Nephron (organoid): ENCODE data around the gene CNDP2.
A peak's percentile ranks its signal among the peaks of the same experiment; 100 is the strongest.
"Not testable (repeated sequence)": the region's sequence is repeated elsewhere in the genome, so short reads cannot be mapped to it uniquely, and the experiment has no call there.

Experiments used
- H3K27ac Mint-ChIP-seq, 3 experiments: 2 replicates each; pipeline ENCODE4 v1.8.0; 2020; ENCODE audit warnings: mixed read lengths in 3 of 3, mild to moderate bottlenecking in 2 of 3, moderate library complexity in 1 of 3
- H3K27me3 Mint-ChIP-seq: 2 replicates; pipeline ENCODE4 v1.8.0; 2021; ENCODE audit warnings: low read depth, mild to moderate bottlenecking, moderate library complexity, mixed read lengths
- H3K36me3 Mint-ChIP-seq: 2 replicates; pipeline ENCODE4 v1.8.0; 2020; ENCODE audit warnings: low read depth, mixed read lengths
- H3K4me1 Mint-ChIP-seq: 2 replicates; pipeline ENCODE4 v1.8.0; 2020; ENCODE audit warnings: mixed read lengths
- H3K4me3 Mint-ChIP-seq, 3 experiments: 2 replicates each; pipeline ENCODE4 v1.8.0; 2020; ENCODE audit warnings: mild to moderate bottlenecking in 3 of 3, mixed read lengths in 3 of 3, moderate library complexity in 2 of 3
- H3K9me3 Mint-ChIP-seq: 2 replicates; pipeline ENCODE4 v1.8.0; 2020; ENCODE audit warnings: mixed read lengths
- TF ChIP-seq, protein P1 (sequence below), 3 experiments: fragments of 200-600 bp; sonication (generic); IDR thresholded peaks; one replicate each; pipeline ENCODE4 v1.5.0; 2021; ENCODE audit warnings: antibody characterized with exemption in 3 of 3; ENCODE audit not compliant: unreplicated experiment in 3 of 3

CNDP2 gene

DNA sequence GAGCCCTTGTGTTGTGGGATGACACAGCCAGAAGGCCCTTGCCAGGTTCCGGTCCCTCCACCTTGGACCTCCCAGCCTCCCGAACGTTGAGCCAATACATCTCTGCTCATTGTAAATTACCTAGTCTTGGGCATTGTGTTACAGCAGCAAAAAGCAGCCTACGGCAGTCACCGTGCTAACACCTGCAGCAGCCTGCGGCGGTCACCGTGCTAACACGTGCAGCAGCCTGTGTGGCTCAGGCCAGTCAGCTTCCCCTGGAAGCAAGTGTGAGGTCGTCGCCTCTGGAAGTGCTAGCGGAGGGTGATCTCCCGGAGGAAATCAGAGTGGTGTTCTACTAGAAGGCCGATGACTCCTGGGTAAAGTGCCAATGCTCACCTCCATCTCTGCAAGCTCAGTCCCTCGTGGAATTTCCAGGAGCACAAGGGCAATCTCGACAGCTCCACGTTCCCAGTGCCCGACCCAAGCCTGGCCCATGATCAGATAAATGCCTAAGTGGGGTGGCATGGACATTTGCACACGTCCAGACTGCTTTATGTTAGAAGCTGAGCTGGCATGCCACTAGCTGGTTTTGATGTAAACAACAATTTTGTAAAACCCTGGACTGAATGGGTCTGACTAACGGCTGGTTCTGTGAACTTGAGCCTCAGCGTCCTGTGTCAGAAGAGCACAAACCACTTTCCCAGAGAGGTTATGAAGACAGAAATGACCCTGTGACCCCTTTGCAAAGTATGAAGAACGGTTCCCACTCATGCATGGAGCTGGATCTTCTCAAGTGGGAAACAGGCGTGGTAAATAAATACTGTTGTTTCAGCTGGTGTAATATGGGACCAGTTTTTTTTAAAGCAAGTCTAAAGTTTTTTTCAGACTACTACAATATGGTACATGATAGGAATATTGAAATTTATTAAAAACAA, 26.7 kb downstream of the CNDP2 start:
- Mint-ChIP-seq H3K4me3 (no peak overlapping the region), H3K27ac (peak overlapping the region; percentile 26 to 89 (median 53)), H3K36me3 (peaks cover 50% of the 10 kb centered on the region), H3K4me1 (peaks cover 16% of the 10 kb centered on the region), H3K9me3 (no peaks in the 10 kb centered on the region), H3K27me3 (no peaks in the 10 kb centered on the region)
- TF ChIP-seq, protein P1, sequence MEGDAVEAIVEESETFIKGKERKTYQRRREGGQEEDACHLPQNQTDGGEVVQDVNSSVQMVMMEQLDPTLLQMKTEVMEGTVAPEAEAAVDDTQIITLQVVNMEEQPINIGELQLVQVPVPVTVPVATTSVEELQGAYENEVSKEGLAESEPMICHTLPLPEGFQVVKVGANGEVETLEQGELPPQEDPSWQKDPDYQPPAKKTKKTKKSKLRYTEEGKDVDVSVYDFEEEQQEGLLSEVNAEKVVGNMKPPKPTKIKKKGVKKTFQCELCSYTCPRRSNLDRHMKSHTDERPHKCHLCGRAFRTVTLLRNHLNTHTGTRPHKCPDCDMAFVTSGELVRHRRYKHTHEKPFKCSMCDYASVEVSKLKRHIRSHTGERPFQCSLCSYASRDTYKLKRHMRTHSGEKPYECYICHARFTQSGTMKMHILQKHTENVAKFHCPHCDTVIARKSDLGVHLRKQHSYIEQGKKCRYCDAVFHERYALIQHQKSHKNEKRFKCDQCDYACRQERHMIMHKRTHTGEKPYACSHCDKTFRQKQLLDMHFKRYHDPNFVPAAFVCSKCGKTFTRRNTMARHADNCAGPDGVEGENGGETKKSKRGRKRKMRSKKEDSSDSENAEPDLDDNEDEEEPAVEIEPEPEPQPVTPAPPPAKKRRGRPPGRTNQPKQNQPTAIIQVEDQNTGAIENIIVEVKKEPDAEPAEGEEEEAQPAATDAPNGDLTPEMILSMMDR (IDR thresholded peaks at IDR 0.05; ENCODE audit: unreplicated experiment in 3 of 3): no peak

DNA sequence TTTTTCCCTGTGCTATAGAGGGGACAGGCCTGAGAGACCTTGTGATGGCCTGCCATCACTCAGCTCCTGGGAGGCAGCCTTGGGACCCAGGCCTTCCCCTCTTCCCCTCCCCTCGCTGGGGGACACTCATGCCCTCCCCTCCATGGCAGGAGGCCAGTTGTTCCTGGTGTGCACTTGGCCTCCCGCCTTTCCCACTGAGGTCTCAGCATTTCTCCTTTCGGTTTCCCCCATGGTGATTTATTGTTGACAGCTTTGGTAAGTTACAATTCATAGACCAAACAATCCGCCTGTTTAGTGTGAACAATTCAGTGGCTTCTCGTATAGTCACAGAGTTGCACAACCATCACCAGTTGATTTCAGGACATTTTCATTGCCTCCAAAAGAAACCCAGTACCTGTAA, 27.9 kb downstream of the CNDP2 start:
- peaks cover 40% of the 10 kb centered on the region for H3K36me3 Mint-ChIP-seq
- H3K27ac Mint-ChIP-seq: peak overlapping the region; percentile 31 to 89 (median 67)
- H3K27me3 Mint-ChIP-seq: no peaks in the 10 kb centered on the region
- TF ChIP-seq, protein P1 (IDR thresholded peaks at IDR 0.05; ENCODE audit: unreplicated experiment in 3 of 3): no peak
- peaks cover 16% of the 10 kb centered on the region for H3K4me1 Mint-ChIP-seq
- H3K9me3 Mint-ChIP-seq: no peaks in the 10 kb centered on the region
- peak overlapping the region in 1 of 3 experiments; percentile 10 for H3K4me3 Mint-ChIP-seq

DNA sequence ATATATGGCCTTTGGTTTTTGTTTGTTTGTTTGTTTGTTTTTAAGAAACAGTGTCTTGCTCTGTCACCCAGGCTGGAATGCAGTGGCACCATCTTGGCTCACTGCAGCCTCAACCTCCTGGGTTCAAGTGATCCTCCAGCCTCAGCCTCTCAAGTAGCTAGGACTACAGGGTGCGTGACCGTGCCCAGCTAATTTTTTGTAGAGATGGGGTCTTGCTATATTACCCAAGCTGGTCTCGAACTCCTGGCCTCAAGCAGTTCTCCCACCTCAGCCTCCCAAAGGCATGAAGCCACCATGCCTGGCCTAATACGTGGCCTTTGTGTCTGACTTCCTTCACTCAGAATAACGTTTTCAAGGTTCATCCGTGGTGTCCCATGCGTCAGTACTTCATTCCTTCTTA, 28.8 kb downstream of the CNDP2 start:
- H3K9me3 Mint-ChIP-seq, H3K4me3 Mint-ChIP-seq, H3K27me3 Mint-ChIP-seq: not testable (repeated sequence)
- peaks cover 16% of the 10 kb centered on the region for H3K4me1 Mint-ChIP-seq
- H3K27ac Mint-ChIP-seq: peak overlapping the region in 1 of 3 experiments; percentile 69
- H3K36me3 Mint-ChIP-seq: peaks cover 32% of the 10 kb centered on the region

DNA sequence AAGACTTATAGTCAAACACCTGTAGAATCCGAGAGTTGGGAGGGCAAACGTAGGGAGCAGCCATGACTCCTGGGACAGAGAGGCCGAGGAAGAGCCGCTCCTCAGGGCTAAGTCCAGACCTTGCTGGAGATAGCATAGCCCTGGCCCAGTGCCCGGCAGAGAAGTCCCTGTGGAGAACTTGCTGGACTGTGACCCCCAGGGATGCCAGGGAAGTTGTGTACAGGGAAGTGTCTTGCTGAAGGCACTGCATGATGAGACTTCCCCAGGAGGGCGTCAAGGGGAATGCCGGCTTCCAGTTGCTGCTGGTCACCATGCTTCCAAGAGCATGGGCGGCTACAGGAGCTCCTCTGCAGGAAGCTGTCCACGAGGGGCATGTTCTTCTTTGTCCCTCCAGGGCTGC, 29.6 kb downstream of the CNDP2 start:
- H3K36me3 Mint-ChIP-seq: peaks cover 24% of the 10 kb centered on the region
- H3K27ac Mint-ChIP-seq: no peak overlapping the region
- TF ChIP-seq, protein P1 (IDR thresholded peaks at IDR 0.05; ENCODE audit: unreplicated experiment in 3 of 3): no peak
- no peak overlapping the region for H3K4me3 Mint-ChIP-seq
- H3K27me3 Mint-ChIP-seq: no peaks in the 10 kb centered on the region
- peaks cover 16% of the 10 kb centered on the region for H3K4me1 Mint-ChIP-seq
- H3K9me3 Mint-ChIP-seq: no peaks in the 10 kb centered on the region

DNA sequence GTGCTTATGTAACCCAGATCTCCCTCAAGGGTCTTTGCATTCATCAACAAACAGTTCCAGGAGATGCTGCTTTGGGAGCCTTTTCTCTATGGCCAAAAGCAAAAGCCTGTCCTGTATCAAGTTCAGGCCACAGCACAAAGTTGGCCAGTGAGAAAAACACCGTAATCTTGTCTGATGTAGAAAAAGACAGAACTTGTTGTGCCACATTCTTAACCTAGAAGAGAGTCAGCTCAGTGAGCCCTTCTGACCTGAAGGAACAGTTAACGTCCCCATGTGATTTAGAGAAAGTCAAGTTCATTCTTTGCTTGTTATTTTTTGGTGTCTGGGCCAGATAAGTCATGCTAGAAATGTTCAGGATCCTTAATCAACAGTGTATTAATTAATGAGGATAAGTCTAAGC, 30.3 kb downstream of the CNDP2 start:
- TF ChIP-seq, protein P1 (IDR thresholded peaks at IDR 0.05; ENCODE audit: unreplicated experiment in 3 of 3): no peak
- peaks cover 16% of the 10 kb centered on the region for H3K36me3 Mint-ChIP-seq
- H3K9me3 Mint-ChIP-seq: no peaks in the 10 kb centered on the region
- no peak overlapping the region for H3K4me3 Mint-ChIP-seq
- H3K27me3 Mint-ChIP-seq: no peaks in the 10 kb centered on the region
- peak overlapping the region in 1 of 3 experiments; percentile 4 for H3K27ac Mint-ChIP-seq
- peaks cover 16% of the 10 kb centered on the region for H3K4me1 Mint-ChIP-seq

DNA sequence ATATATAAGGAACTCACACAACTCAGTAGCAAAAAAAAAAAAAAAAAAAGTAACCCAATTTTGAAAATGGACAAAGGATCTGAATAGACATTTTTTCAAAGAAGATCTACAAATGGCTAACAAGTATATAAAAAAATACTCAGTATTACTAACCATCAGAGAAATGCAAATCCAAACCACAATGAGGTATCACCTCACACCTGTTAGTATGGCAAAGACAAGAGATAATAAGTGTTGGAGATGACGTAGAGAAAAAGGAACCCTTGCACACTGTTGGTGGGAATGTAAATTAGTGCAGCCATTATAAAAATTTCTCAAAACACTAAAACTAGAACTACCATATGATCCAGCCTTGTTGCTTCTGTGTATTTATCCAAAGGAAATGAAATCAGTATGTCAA, 32.3 kb downstream of the CNDP2 start:
- Mint-ChIP-seq H3K4me3 (no peak overlapping the region), H3K27ac (no peak overlapping the region), H3K27me3 (no peaks in the 10 kb centered on the region), H3K4me1 (peaks cover 11% of the 10 kb centered on the region), H3K36me3 (no peaks in the 10 kb centered on the region), H3K9me3 (no peaks in the 10 kb centered on the region)
- TF ChIP-seq, protein P1 (IDR thresholded peaks at IDR 0.05; ENCODE audit: unreplicated experiment in 3 of 3): no peak
